ENCODE measurements around the gene LINC00632.

- TF ChIP-seq CTCF (IDR thresholded peaks at IDR 0.05; ENCODE audit: insufficient read depth, low read length, poor library complexity, severe bottlenecking), result no peak
- TF ChIP-seq EZH2phosphoT487 (conservative IDR thresholded peaks at IDR 0.05; ENCODE audit: low read length), result no peak
Observed at GRCh38 chrX:140712413-140713173, 3.0 kb downstream of the LINC00632 start.
